Measurements from ENCODE around the gene PGAM1. TPM values are rescaled to one million over a fixed set of nuclear protein-coding genes. Genes with fewer than 3 reads are reported as not detected.
"Not testable (repeated sequence)": the region's sequence is repeated elsewhere in the genome, so short reads cannot be mapped to it uniquely, and the experiment has no call there.

PGAM1 gene
- polyA plus RNA-seq, 3 donors: 172 to 199 (median 196) TPM

GRCh38 chr10:97444212-97444611 is 18.2 kb downstream of the PGAM1 start:
- DNase-seq (ENCODE audit: extremely low read depth in 1 of 11, low read depth in 9 of 11, low spot score in 4 of 11): no peak

GRCh38 chr10:97445357-97445721 is 19.3 kb downstream of the PGAM1 start:
- DNase-seq (ENCODE audit: extremely low read depth in 1 of 11, low read depth in 9 of 11, low spot score in 4 of 11): no peak

- DNase-seq (ENCODE audit: extremely low read depth in 1 of 11, low read depth in 9 of 11, low spot score in 4 of 11): peak; percentile 85 to 95 (median 91)
Observed at GRCh38 chr10:97445722-97446639, 20.0 kb downstream of the PGAM1 start, which contains the start of the genes EXOSC1 and ZDHHC16. EXOSC1 (minus strand) TSS chr10:97446006; CDS start chr10:97445985, 21 bp downstream. ZDHHC16 (plus strand) TSS chr10:97446175; CDS start chr10:97451676, 5,501 bp downstream.

GRCh38 chr10:97450828-97451227 is 24.8 kb downstream of the PGAM1 start:
- no peak for DNase-seq (ENCODE audit: extremely low read depth in 1 of 11, low read depth in 9 of 11, low spot score in 4 of 11)

- DNase-seq (ENCODE audit: extremely low read depth in 1 of 11, low read depth in 9 of 11, low spot score in 4 of 11): no peak
Observed at GRCh38 chr10:97451605-97452004, 25.6 kb downstream of the PGAM1 start.

GRCh38 chr10:97452352-97452751 is 26.4 kb downstream of the PGAM1 start:
- no peak for DNase-seq (ENCODE audit: extremely low read depth in 1 of 11, low read depth in 9 of 11, low spot score in 4 of 11)

- no peak for DNase-seq (ENCODE audit: extremely low read depth in 1 of 11, low read depth in 9 of 11, low spot score in 4 of 11)
Observed at GRCh38 chr10:97454330-97455036, 28.5 kb downstream of the PGAM1 start.

- DNase-seq (ENCODE audit: extremely low read depth in 1 of 11, low read depth in 9 of 11, low spot score in 4 of 11): no peak
Observed at GRCh38 chr10:97456034-97456685, 30.2 kb downstream of the PGAM1 start.

GRCh38 chr10:97456686-97457065 is 30.7 kb downstream of the PGAM1 start:
- no peak for DNase-seq (ENCODE audit: extremely low read depth in 1 of 11, low read depth in 9 of 11, low spot score in 4 of 11)

- no peak for DNase-seq (ENCODE audit: extremely low read depth in 1 of 11, low read depth in 9 of 11, low spot score in 4 of 11)
Observed at GRCh38 chr10:97459111-97459510, 33.1 kb downstream of the PGAM1 start.

- DNase-seq (ENCODE audit: extremely low read depth in 1 of 11, low read depth in 9 of 11, low spot score in 4 of 11): no peak
Observed at GRCh38 chr10:97459933-97460332, 33.9 kb downstream of the PGAM1 start.

GRCh38 chr10:97462309-97462708 is 36.3 kb downstream of the PGAM1 start:
- no peak for DNase-seq (ENCODE audit: extremely low read depth in 1 of 11, low read depth in 9 of 11, low spot score in 4 of 11)

GRCh38 chr10:97463363-97464132 is 37.6 kb downstream of the PGAM1 start:
- peak in 10 of 11 donors; percentile 21 to 46 (median 39) for DNase-seq (ENCODE audit: extremely low read depth in 1 of 11, low read depth in 9 of 11, low spot score in 4 of 11)

- no peak for DNase-seq (ENCODE audit: extremely low read depth in 1 of 11, low read depth in 9 of 11, low spot score in 4 of 11)
Observed at GRCh38 chr10:97464226-97464625, 38.2 kb downstream of the PGAM1 start.

GRCh38 chr10:97465982-97466381 is 40.0 kb downstream of the PGAM1 start:
- no peak for DNase-seq (ENCODE audit: extremely low read depth in 1 of 11, low read depth in 9 of 11, low spot score in 4 of 11)

GRCh38 chr10:97466755-97467154 is 40.8 kb downstream of the PGAM1 start:
- no peak for DNase-seq (ENCODE audit: extremely low read depth in 1 of 11, low read depth in 9 of 11, low spot score in 4 of 11)

GRCh38 chr10:97468162-97468561 is 42.2 kb downstream of the PGAM1 start:
- no peak for DNase-seq (ENCODE audit: extremely low read depth in 1 of 11, low read depth in 9 of 11, low spot score in 4 of 11)

- not testable (repeated sequence) for DNase-seq (ENCODE audit: extremely low read depth in 1 of 11, low read depth in 9 of 11, low spot score in 4 of 11)
Observed at GRCh38 chr10:97468781-97469180, 42.8 kb downstream of the PGAM1 start.

- no peak for DNase-seq (ENCODE audit: extremely low read depth in 1 of 11, low read depth in 9 of 11, low spot score in 4 of 11)
Observed at GRCh38 chr10:97474918-97475317, 48.9 kb downstream of the PGAM1 start.
